Endothelial cell of umbilical vein (primary cell): Measurements from ENCODE around the gene SYNPO2. TPM values are rescaled to one million over a fixed set of nuclear protein-coding genes. Genes with fewer than 3 reads are reported as not detected.

ENCODE experiments used
- BruUV-seq: library from RNA; stranded (reverse); fragments of 400-500 nt; replicated peaks from 2 replicates; lab custom pipeline; 2021; lab: Mats Ljungman, UMichigan
- CTCF ChIA-PET: fragments of 300-600, 350-600 bp; sonication (Branson Sonifier 250); formaldehyde crosslinking; loops from one replicate; lab custom pipeline; 2021; ENCODE audit warnings: antibody characterized with exemption, inconsistent platforms; lab: Charles Lee
- POLR2A ChIA-PET: fragments of 300-600, 350-600 bp; sonication (Branson Sonifier 250); formaldehyde crosslinking; loops from one replicate; lab custom pipeline; 2021; ENCODE audit warnings: antibody characterized with exemption, inconsistent platforms; lab: Charles Lee
- DNase-seq: peaks from one replicate; pipeline ENCODE4 v3.0.0-alpha.2; 2011; ENCODE audit warnings: low read depth, low spot score
- FAIRE-seq: peaks from 2 replicates; lab custom pipeline; 2011; peaks lifted over from hg19 to GRCh38; lab: Jason Lieb, UNC
- H2AFZ ChIP-seq: 2 replicates; pipeline ENCODE4 v1.6.0; 2012; ENCODE audit warnings: low read depth, low read length, control low read depth, inconsistent platforms
- H3K27ac ChIP-seq: 2 replicates; pipeline ENCODE4 v1.5.1; 2011; ENCODE audit warnings: low read depth, mild to moderate bottlenecking, control low read depth, low read length, moderate library complexity; ENCODE audit not compliant: insufficient read depth
- H3K27me3 ChIP-seq, 2 experiments: 2 replicates each; pipeline versions ENCODE4 v1.6.0 to v1.6.1; 2011; ENCODE audit warnings: low read length in 2 of 2, mixed read lengths in 1 of 2; ENCODE audit not compliant: control insufficient read depth in 2 of 2, insufficient read depth in 2 of 2
- H3K36me3 ChIP-seq, 2 experiments: 2 replicates in 1 of 2; 3 replicates in 1 of 2; pipeline ENCODE4 v1.5.1; 2011; ENCODE audit warnings: low read length in 2 of 2, mild to moderate bottlenecking in 1 of 2, moderate library complexity in 1 of 2; ENCODE audit not compliant: control insufficient read depth in 2 of 2, insufficient read depth in 2 of 2; ENCODE audit errors: extremely low read depth in 1 of 2
- H3K4me1 ChIP-seq: 3 replicates; pipeline ENCODE4 v1.5.1; 2011; ENCODE audit warnings: mild to moderate bottlenecking, low read length; ENCODE audit not compliant: control insufficient read depth, insufficient read depth; ENCODE audit errors: extremely low read depth
- H3K4me2 ChIP-seq: 2 replicates; pipeline ENCODE4 v1.6.1; 2011; ENCODE audit warnings: low read length, control low read depth, mixed read lengths; ENCODE audit not compliant: insufficient read depth
- H3K4me3 ChIP-seq, 3 experiments: fragments of 200-600 bp in 1 of 3; sonication (generic), shearing (Covaris generic) in 1 of 3; replicated peaks in 1 of 3; 2 replicates each; pipeline ENCODE4 v1.5.1; 2011 to 2016; ENCODE audit warnings: control low read depth in 3 of 3, low read length in 3 of 3, mild to moderate bottlenecking in 2 of 3, inconsistent platforms in 1 of 3, low read depth in 1 of 3, moderate library complexity in 1 of 3; ENCODE audit not compliant: insufficient read depth in 1 of 3
- H3K79me2 ChIP-seq: 2 replicates; pipeline ENCODE4 v1.6.0; 2012; ENCODE audit warnings: low read length, inconsistent platforms; ENCODE audit not compliant: control insufficient read depth, insufficient read depth
- H3K9ac ChIP-seq: replicated peaks from 2 replicates; pipeline ENCODE3; 2011; ENCODE audit warnings: low read length, control low read depth; ENCODE audit not compliant: insufficient read depth; ENCODE audit errors: extremely low read depth
- H3K9me1 ChIP-seq: replicated peaks from 3 replicates; pipeline ENCODE4 v1.6.0; 2011; ENCODE audit warnings: mild to moderate bottlenecking, low read length; ENCODE audit not compliant: control insufficient read depth, insufficient read depth; ENCODE audit errors: extremely low read depth
- H3K9me3 ChIP-seq: replicated peaks from 2 replicates; pipeline ENCODE4 v1.5.1; 2012; ENCODE audit warnings: low read length, inconsistent platforms; ENCODE audit not compliant: control insufficient read depth, insufficient read depth
- H4K20me1 ChIP-seq: replicated peaks from 2 replicates; pipeline ENCODE3; 2011; ENCODE audit warnings: mild to moderate bottlenecking, low read length; ENCODE audit not compliant: control insufficient read depth, insufficient read depth; ENCODE audit errors: extremely low read depth
- EZH2 ChIP-seq: IDR thresholded peaks from 2 replicates; pipeline ENCODE4 v1.6.1; 2012; ENCODE audit warnings: borderline replicate concordance, low read depth, mild to moderate bottlenecking, moderate library complexity, low read length, inconsistent platforms; ENCODE audit not compliant: severe bottlenecking
- GATA2 ChIP-seq: IDR thresholded peaks from 2 replicates; pipeline ENCODE4 v1.7.0; 2011; ENCODE audit warnings: low read depth, mild to moderate bottlenecking, moderate library complexity, mixed read lengths, low read length; ENCODE audit not compliant: insufficient read length, insufficient read depth
- JUN ChIP-seq: IDR thresholded peaks from 2 replicates; pipeline ENCODE4 v1.6.1; 2011; ENCODE audit warnings: borderline replicate concordance, low read depth; ENCODE audit not compliant: insufficient read length, insufficient read depth
- MYC ChIP-seq: IDR thresholded peaks from one replicate; pipeline ENCODE4 v1.6.1; 2011; ENCODE audit warnings: mild to moderate bottlenecking, low read depth, low read length
- POLR2A ChIP-seq: IDR thresholded peaks from 2 replicates; pipeline ENCODE4 v1.6.1; 2012; ENCODE audit warnings: low read depth, mild to moderate bottlenecking, control low read depth, low read length
- POLR2AphosphoS5 ChIP-seq: IDR thresholded peaks from 2 replicates; pipeline ENCODE4 v1.6.1; 2012; ENCODE audit warnings: low read depth, mild to moderate bottlenecking, control low read depth, low read length, moderate library complexity; ENCODE audit not compliant: insufficient read depth
- dilution Hi-C: fragments of 300-500 bp; cut with MboI; formaldehyde crosslinking; loops from one replicate; pipeline ENCODE4 v1.15.0; 2019; ENCODE audit warnings: low sequenced_read_pairs; ENCODE audit not compliant: extremely low pct_ligation_motif_present
- intact Hi-C: fragments of 100-400 bp; cut with micrococcal nuclease; formaldehyde crosslinking; loops from one replicate; pipeline ENCODE4 v1.10.0; 2022
- polyA plus RNA-seq, 4 experiments: library from polyadenylated mRNA; depleted of rRNA in 3 of 4; stranded (reverse) in 3 of 4; unstranded in 1 of 4; fragments of >200 nt; gene quantifications; 2 replicates each; pipeline versions ENCODE4 v1.2.1 to v1.2.3, GENCODE V29; 2011 to 2012; ENCODE audit warnings: missing spikeins in 1 of 4
- total RNA-seq: library from RNA; stranded (reverse); gene quantifications from 2 replicates; pipeline ENCODE4 v1.2.3, GENCODE V29; 2021

SYNPO2 gene
- total and polyA plus RNA-seq, 2 donors (not counting 3 experiments of a cell fraction or from before 2014, with no cell fraction given), result 0.06 to 0.13 TPM

- Histone ChIP-seq H3K9me3 (no peaks in the 10 kb centered on the region), H3K9ac (no peak overlapping the region), H2AFZ (no peak overlapping the region), H3K27me3 (no peaks in the 10 kb centered on the region), H3K79me2 (no peaks in the 10 kb centered on the region), H3K4me2 (no peak overlapping the region), H3K4me1 (no peaks in the 10 kb centered on the region), H3K27ac (no peak overlapping the region), H4K20me1 (no peaks in the 10 kb centered on the region), H3K4me3 (no peak overlapping the region), H3K9me1 (no peaks in the 10 kb centered on the region), H3K36me3 (no peaks in the 10 kb centered on the region)
- no peak for FAIRE-seq
- BruUV-seq, result no TSS peak
- ChIA-PET CTCF (no interaction called here), POLR2A (no interaction called here)
- DNase-seq, result no peak
- dilution Hi-C loops (no loop called here), intact Hi-C loops (no loop called here)
- TF ChIP-seq GATA2, result no peak
These were observed 9.6 kb downstream of the SYNPO2 start for GRCh38 chr4:118898221-118898620.

- no peaks in the 10 kb centered on the region for H3K79me2 ChIP-seq
- no peaks in the 10 kb centered on the region for H4K20me1 ChIP-seq
- no peaks in the 10 kb centered on the region for H3K9me3 ChIP-seq
- DNase-seq, result no peak
- H3K4me2 ChIP-seq, result no peak overlapping the region
- BruUV-seq, result no TSS peak
- dilution Hi-C loops (no loop called here), intact Hi-C loops (no loop called here)
- no peak overlapping the region for H2AFZ ChIP-seq
- no peaks in the 10 kb centered on the region for H3K4me1 ChIP-seq
- no peaks in the 10 kb centered on the region for H3K9me1 ChIP-seq
- no peaks in the 10 kb centered on the region for H3K27me3 ChIP-seq
- CTCF ChIA-PET, result interaction anchor here (1.0 kb wide), 1 partner anchor 127 kb away, joined by 4 read pairs; no protein-coding TSS in a partner anchor
- no peak for FAIRE-seq
- no peak overlapping the region for H3K4me3 ChIP-seq
- H3K27ac ChIP-seq, result no peak overlapping the region
- no peaks in the 10 kb centered on the region for H3K36me3 ChIP-seq
- no peak for TF ChIP-seq POLR2A
- TF ChIP-seq MYC, result no peak
- TF ChIP-seq GATA2, result no peak
- TF ChIP-seq POLR2AphosphoS5, result no peak
- TF ChIP-seq EZH2, result no peak
- TF ChIP-seq JUN, result no peak
- POLR2A ChIA-PET, result no interaction called here
- no peak overlapping the region for H3K9ac ChIP-seq
These were observed 10.1 kb downstream of the SYNPO2 start for GRCh38 chr4:118898684-118899138.
